GM12892 (cell line): ENCODE data around the gene MYEOV.

Experiments used
- POLR2A ChIP-seq: IDR thresholded peaks from 2 replicates; pipeline ENCODE4 v1.6.1; 2011; ENCODE audit warnings: low read depth, low read length, control low read depth
- POLR2AphosphoS5 ChIP-seq: IDR thresholded peaks from 2 replicates; pipeline ENCODE4 v1.6.1; 2011; ENCODE audit warnings: low read depth, low read length, control low read depth

DNA sequence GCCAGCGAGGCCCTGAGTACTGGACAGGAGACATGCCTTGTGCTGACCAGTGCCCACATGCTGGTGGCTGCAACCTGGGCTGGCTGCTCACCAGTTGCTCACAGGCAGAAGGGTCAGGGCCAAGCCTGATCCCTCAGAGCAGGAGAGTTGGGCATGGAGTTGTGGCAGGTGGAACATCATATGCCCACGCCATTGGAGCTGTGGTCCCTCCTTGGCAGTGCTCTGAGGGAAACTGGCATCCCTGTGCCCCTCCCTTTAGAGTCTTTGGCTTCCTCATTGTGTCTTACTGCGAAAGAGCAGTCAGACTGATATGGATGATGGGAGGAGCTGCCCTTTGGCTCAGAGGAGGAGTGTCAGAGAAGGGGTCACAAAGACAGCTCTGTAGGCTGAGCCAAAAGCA, 3.1 kb upstream of the MYEOV start:
- no peak for TF ChIP-seq POLR2A
- no peak for TF ChIP-seq POLR2AphosphoS5
